ENCODE measurements around the gene SEC23A. TPM values are rescaled to one million over a fixed set of nuclear protein-coding genes. Genes with fewer than 3 reads are reported as not detected.
A peak's percentile ranks its signal among the peaks of the same experiment; 100 is the strongest.
"Not testable (repeated sequence)": the region's sequence is repeated elsewhere in the genome, so short reads cannot be mapped to it uniquely, and the experiment has no call there.

Gene SEC23A
- 10 to 100 TPM; 59.1 to 60.0 TPM for total RNA-seq

- H3K4me3 Mint-ChIP-seq: peak within 1 kb of the TSS; percentile 95
- H3K27me3 Mint-ChIP-seq: no peaks in the 10 kb centered on the region
- H3K27ac Mint-ChIP-seq: peak within 1 kb of the TSS; percentile 90 to 96
- H3K36me3 Mint-ChIP-seq: no peaks in the 10 kb centered on the region
- DNase-seq (ENCODE audit: low spot score) (peak; percentile 93), ATAC-seq (peak; percentile 99)
- H3K4me1 Mint-ChIP-seq (ENCODE audit: low read depth in 2 of 2): peaks cover 25 to 29% of the 10 kb centered on the region in 2 donors
- no peaks in the 10 kb centered on the region for H3K9me3 Mint-ChIP-seq
Measured at GRCh38 chr14:39102969-39103957, at the start of gene SEC23A. TSS of gene SEC23A (minus strand) at chr14:39103235. CDS start at chr14:39096118, 7,117 bp downstream.

GRCh38 chr14:39145266-39145966 lies 42.4 kb upstream of the SEC23A start:
- no peak for DNase-seq (ENCODE audit: low spot score)
- no peak overlapping the region for H3K4me3 Mint-ChIP-seq
- no peak overlapping the region for H3K27ac Mint-ChIP-seq
- peaks cover 5 to 9% of the 10 kb centered on the region in 2 donors for H3K4me1 Mint-ChIP-seq (ENCODE audit: low read depth in 2 of 2)
- H3K9me3 Mint-ChIP-seq: no peaks in the 10 kb centered on the region
- no peaks in the 10 kb centered on the region for H3K27me3 Mint-ChIP-seq
- ATAC-seq: no peak
- H3K36me3 Mint-ChIP-seq: peaks cover 25% of the 10 kb centered on the region

GRCh38 chr14:39143226-39143625 lies 40.2 kb upstream of the SEC23A start:
- DNase-seq (ENCODE audit: low spot score); H3K27me3 Mint-ChIP-seq; H3K9me3 Mint-ChIP-seq; H3K4me3 Mint-ChIP-seq; H3K27ac Mint-ChIP-seq; ATAC-seq: not testable (repeated sequence)
- peaks cover 5 to 12% of the 10 kb centered on the region in 2 donors for H3K4me1 Mint-ChIP-seq (ENCODE audit: low read depth in 2 of 2)
- peaks cover 14% of the 10 kb centered on the region for H3K36me3 Mint-ChIP-seq

GRCh38 chr14:39141623-39142022 lies 38.6 kb upstream of the SEC23A start:
- H3K4me3 Mint-ChIP-seq; H3K9me3 Mint-ChIP-seq; ATAC-seq; H3K36me3 Mint-ChIP-seq; DNase-seq (ENCODE audit: low spot score); H3K27me3 Mint-ChIP-seq; H3K27ac Mint-ChIP-seq: not testable (repeated sequence)
- H3K4me1 Mint-ChIP-seq (ENCODE audit: low read depth in 2 of 2): peaks cover 5 to 12% of the 10 kb centered on the region in 2 donors

DNA sequence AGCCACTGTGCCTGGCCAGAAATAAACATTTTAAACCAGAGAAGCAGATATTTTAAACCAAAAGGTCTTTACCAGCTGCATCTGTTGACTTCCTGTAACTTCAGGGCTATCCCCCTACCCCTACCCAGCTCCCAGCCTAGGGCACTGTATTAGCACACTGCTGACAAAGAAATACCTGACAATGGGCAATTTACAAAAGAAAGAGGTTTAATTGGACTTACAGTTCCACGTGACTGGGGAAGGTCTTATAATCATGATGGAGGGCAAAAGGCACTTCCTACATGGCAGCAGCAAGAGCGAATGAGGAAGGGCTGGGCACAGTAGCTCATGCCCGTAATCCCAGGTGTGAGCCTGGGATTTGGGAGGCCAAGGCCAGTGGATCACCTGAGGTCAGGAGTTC lies 37.1 kb upstream of the SEC23A start:
- H3K27ac Mint-ChIP-seq: no peak overlapping the region
- H3K36me3 Mint-ChIP-seq: peaks cover 8% of the 10 kb centered on the region
- DNase-seq (ENCODE audit: low spot score) (no peak), ATAC-seq (no peak)
- H3K27me3 Mint-ChIP-seq: no peaks in the 10 kb centered on the region
- H3K4me1 Mint-ChIP-seq (ENCODE audit: low read depth in 2 of 2): peaks cover 5 to 12% of the 10 kb centered on the region in 2 donors
- no peak overlapping the region for H3K4me3 Mint-ChIP-seq
- no peaks in the 10 kb centered on the region for H3K9me3 Mint-ChIP-seq

GRCh38 chr14:39138440-39138839 lies 35.4 kb upstream of the SEC23A start:
- Mint-ChIP-seq H3K4me3 (no peak overlapping the region), H3K4me1 (ENCODE audit: low read depth in 2 of 2) (peaks cover 5 to 12% of the 10 kb centered on the region in 2 donors), H3K9me3 (no peaks in the 10 kb centered on the region), H3K27me3 (no peaks in the 10 kb centered on the region), H3K36me3 (peaks cover 8% of the 10 kb centered on the region), H3K27ac (peak overlapping the region in 1 of 2 donors; percentile 14)
- no peak for DNase-seq (ENCODE audit: low spot score)
- no peak for ATAC-seq

DNA sequence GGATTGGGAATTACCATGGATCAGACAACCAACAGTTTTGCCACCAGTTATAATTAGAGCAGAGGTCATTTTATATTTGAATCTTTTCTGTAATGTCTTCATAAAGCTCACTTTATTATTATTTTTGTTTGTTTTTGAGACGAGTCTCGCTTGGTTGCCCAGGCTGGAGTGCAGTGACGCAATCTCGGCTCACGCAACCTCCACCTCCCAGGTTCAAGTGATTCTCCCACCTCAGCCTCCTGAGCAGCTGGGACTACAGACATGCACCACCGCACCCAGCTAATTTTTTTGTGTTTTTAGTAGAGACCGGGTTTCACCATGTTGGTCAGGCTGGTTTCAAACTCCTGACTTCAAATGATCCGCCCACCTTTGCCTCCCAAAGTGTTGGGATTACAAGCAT lies 34.8 kb upstream of the SEC23A start:
- H3K4me3 Mint-ChIP-seq; H3K4me1 Mint-ChIP-seq (ENCODE audit: low read depth in 2 of 2); ATAC-seq; DNase-seq (ENCODE audit: low spot score); H3K9me3 Mint-ChIP-seq; H3K36me3 Mint-ChIP-seq; H3K27me3 Mint-ChIP-seq: not testable (repeated sequence)
- H3K27ac Mint-ChIP-seq: peak overlapping the region in 1 of 2 donors; percentile 23

- ATAC-seq: no peak
- peaks cover 10% of the 10 kb centered on the region for H3K36me3 Mint-ChIP-seq
- H3K27me3 Mint-ChIP-seq: no peaks in the 10 kb centered on the region
- H3K27ac Mint-ChIP-seq: no peak overlapping the region
- H3K4me3 Mint-ChIP-seq: no peak overlapping the region
- no peaks in the 10 kb centered on the region for H3K9me3 Mint-ChIP-seq
- no peak for DNase-seq (ENCODE audit: low spot score)
- H3K4me1 Mint-ChIP-seq (ENCODE audit: low read depth in 2 of 2): no peaks in the 10 kb centered on the region
Measured at GRCh38 chr14:39122330-39123138, 19.5 kb upstream of the SEC23A start.

GRCh38 chr14:39114073-39114838 lies 11.2 kb upstream of the SEC23A start, which contains the start of gene GEMIN2:
TSS of gene GEMIN2 (plus strand) at chr14:39114323. CDS start at chr14:39114339, 16 bp downstream.
- Mint-ChIP-seq H3K4me3 (peak within 1 kb of the TSS; percentile 94), H3K9me3 (no peaks in the 10 kb centered on the region), H3K36me3 (no peaks in the 10 kb centered on the region), H3K4me1 (ENCODE audit: low read depth in 2 of 2) (peaks cover 10 to 11% of the 10 kb centered on the region in 2 donors), H3K27me3 (peaks cover 0 to 5% of the 10 kb centered on the region in 2 donors), H3K27ac (peak within 1 kb of the TSS; percentile 87 to 96)
- DNase-seq (ENCODE audit: low spot score) (peak; percentile 95), ATAC-seq (peak; percentile 99)

DNA sequence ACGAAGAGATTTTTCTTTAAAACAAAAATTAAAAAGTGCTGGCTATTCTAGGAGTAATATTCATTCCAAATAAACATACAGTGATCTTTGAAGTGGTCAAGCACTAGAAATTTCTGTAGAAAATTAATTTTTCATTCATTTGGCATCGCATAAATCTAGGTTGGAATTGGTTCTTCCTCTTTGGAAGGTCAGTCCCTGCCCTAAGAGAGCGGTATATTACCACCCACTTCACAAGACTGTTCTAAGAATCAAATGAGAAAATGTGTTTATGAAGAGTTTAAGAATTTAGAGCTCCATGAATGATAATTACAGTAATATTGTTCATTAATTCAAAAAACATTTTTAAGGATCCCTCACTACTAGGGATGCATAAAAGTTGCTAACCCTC lies 10.6 kb upstream of the SEC23A start:
- DNase-seq (ENCODE audit: low spot score) (no peak), ATAC-seq (no peak)
- Mint-ChIP-seq H3K36me3 (no peaks in the 10 kb centered on the region), H3K27me3 (peaks cover 0 to 5% of the 10 kb centered on the region in 2 donors), H3K4me3 (peak overlapping the region; percentile 94), H3K4me1 (ENCODE audit: low read depth in 2 of 2) (peaks cover 10 to 11% of the 10 kb centered on the region in 2 donors), H3K27ac (peak overlapping the region; percentile 87 to 96), H3K9me3 (no peaks in the 10 kb centered on the region)

GRCh38 chr14:39109893-39110715 lies 7.1 kb upstream of the SEC23A start:
- H3K4me1 Mint-ChIP-seq (ENCODE audit: low read depth in 2 of 2): peaks cover 8 to 10% of the 10 kb centered on the region in 2 donors
- DNase-seq (ENCODE audit: low spot score) (no peak), ATAC-seq (no peak)
- no peak overlapping the region for H3K27ac Mint-ChIP-seq
- no peak overlapping the region for H3K4me3 Mint-ChIP-seq
- peaks cover 0 to 5% of the 10 kb centered on the region in 2 donors for H3K27me3 Mint-ChIP-seq
- no peaks in the 10 kb centered on the region for H3K9me3 Mint-ChIP-seq
- no peaks in the 10 kb centered on the region for H3K36me3 Mint-ChIP-seq

- ATAC-seq: no peak
Measured at GRCh38 chr14:39108791-39109190, 5.8 kb upstream of the SEC23A start.

More at GRCh38 chr14:39108791-39109190, 5.8 kb upstream of the SEC23A start:
- DNase-seq (ENCODE audit: low spot score): no peak
- Mint-ChIP-seq H3K36me3 (no peaks in the 10 kb centered on the region), H3K9me3 (no peaks in the 10 kb centered on the region), H3K4me3 (no peak overlapping the region), H3K27ac (no peak overlapping the region), H3K27me3 (peaks cover 0 to 5% of the 10 kb centered on the region in 2 donors), H3K4me1 (ENCODE audit: low read depth in 2 of 2) (peaks cover 7% of the 10 kb centered on the region in 2 donors)
